Measurements from ENCODE around the gene TMEM127.
"Not testable (repeated sequence)": the region's sequence is repeated elsewhere in the genome, so short reads cannot be mapped to it uniquely, and the experiment has no call there.

TMEM127 gene

GRCh38 chr2:96264086-96264485, 1.7 kb downstream of the TMEM127 start:
- no peak for DNase-seq (ENCODE audit: low read depth)
- H3K4me3 ChIP-seq (ENCODE audit: low read length): peak overlapping the region; percentile 90
- TF ChIP-seq CTCF (conservative IDR thresholded peaks at IDR 0.05; ENCODE audit: low read depth, low read length): no peak

GRCh38 chr2:96262306-96262705, 3.5 kb downstream of the TMEM127 start:
- H3K4me3 ChIP-seq (ENCODE audit: low read length): no peak overlapping the region
- no peak for TF ChIP-seq CTCF (conservative IDR thresholded peaks at IDR 0.05; ENCODE audit: low read depth, low read length)
- no peak for DNase-seq (ENCODE audit: low read depth)

- H3K4me3 ChIP-seq (ENCODE audit: low read length): no peak overlapping the region
- DNase-seq (ENCODE audit: low read depth): no peak
- no peak for TF ChIP-seq CTCF (conservative IDR thresholded peaks at IDR 0.05; ENCODE audit: low read depth, low read length)
These were observed 4.3 kb downstream of the TMEM127 start for GRCh38 chr2:96261328-96262003.

- DNase-seq (ENCODE audit: low read depth): no peak
- TF ChIP-seq CTCF (conservative IDR thresholded peaks at IDR 0.05; ENCODE audit: low read depth, low read length): peak; percentile 54
- no peak overlapping the region for H3K4me3 ChIP-seq (ENCODE audit: low read length)
These were observed 5.2 kb downstream of the TMEM127 start for GRCh38 chr2:96260387-96261260.

GRCh38 chr2:96259497-96259921, 6.3 kb downstream of the TMEM127 start:
- no peak for DNase-seq (ENCODE audit: low read depth)
- no peak overlapping the region for H3K4me3 ChIP-seq (ENCODE audit: low read length)
- no peak for TF ChIP-seq CTCF (conservative IDR thresholded peaks at IDR 0.05; ENCODE audit: low read depth, low read length)

- no peak for DNase-seq (ENCODE audit: low read depth)
- H3K4me3 ChIP-seq (ENCODE audit: low read length): no peak overlapping the region
- no peak for TF ChIP-seq CTCF (conservative IDR thresholded peaks at IDR 0.05; ENCODE audit: low read depth, low read length)
These were observed 7.4 kb downstream of the TMEM127 start for GRCh38 chr2:96258166-96259022.

GRCh38 chr2:96257744-96258143, 8.1 kb downstream of the TMEM127 start:
- H3K4me3 ChIP-seq (ENCODE audit: low read length); DNase-seq (ENCODE audit: low read depth): not testable (repeated sequence)
